GM18508 (cell line): ENCODE results near the gene SLC2A1.

ENCODE experiments used
- ATAC-seq: cut with Tn5 transposase; IDR thresholded peaks from one replicate; pipeline ENCODE4 v1.9.1; 2021; ENCODE audit warnings: moderate number of reproducible peaks; ENCODE audit not compliant: insufficient read depth, unreplicated experiment

Gene SLC2A1

GRCh38 chr1:42961312-42962091 is 2.8 kb upstream of the SLC2A1 start:
- ATAC-seq = no peak

- ATAC-seq = no peak
Measured at GRCh38 chr1:42960566-42961311, 2.1 kb upstream of the SLC2A1 start.

GRCh38 chr1:42960122-42960390 is 1.4 kb upstream of the SLC2A1 start:
- no peak for ATAC-seq

- ATAC-seq = no peak
Measured at GRCh38 chr1:42957880-42958487, 684 bp downstream of the SLC2A1 start.

GRCh38 chr1:42957229-42957879 is 1.3 kb downstream of the SLC2A1 start:
- ATAC-seq = no peak

- ATAC-seq = no peak
Measured at GRCh38 chr1:42956739-42957138, 1.9 kb downstream of the SLC2A1 start.

GRCh38 chr1:42955311-42956063 is 3.2 kb downstream of the SLC2A1 start:
- no peak for ATAC-seq

GRCh38 chr1:42953182-42954180 is 5.2 kb downstream of the SLC2A1 start:
- no peak for ATAC-seq

GRCh38 chr1:42952303-42953001 is 6.2 kb downstream of the SLC2A1 start:
- no peak for ATAC-seq

- ATAC-seq = no peak
Measured at GRCh38 chr1:42951588-42951987, 7.1 kb downstream of the SLC2A1 start.

- no peak for ATAC-seq
Measured at GRCh38 chr1:42950116-42950481, 8.6 kb downstream of the SLC2A1 start.

- ATAC-seq = no peak
Measured at GRCh38 chr1:42949312-42950115, 9.2 kb downstream of the SLC2A1 start.

GRCh38 chr1:42947965-42948732 is 10.5 kb downstream of the SLC2A1 start:
- no peak for ATAC-seq

- no peak for ATAC-seq
Measured at GRCh38 chr1:42947117-42947516, 11.6 kb downstream of the SLC2A1 start.

GRCh38 chr1:42946120-42946898 is 12.4 kb downstream of the SLC2A1 start:
- ATAC-seq = no peak

- no peak for ATAC-seq
Measured at GRCh38 chr1:42945164-42945563, 13.5 kb downstream of the SLC2A1 start.
